HepG2 (cell line): ENCODE measurements around the gene SH3YL1. TPM values are rescaled to one million over a fixed set of nuclear protein-coding genes. Genes with fewer than 3 reads are reported as not detected.

Experiments
- CHD2 ChIP-seq: IDR thresholded peaks from 2 replicates; pipeline ENCODE4 v1.6.1; 2011; ENCODE audit warnings: low read depth, low read length, improper control_type of control experiment
- DNMT3B ChIP-seq: conservative IDR thresholded peaks from 2 replicates; pipeline ENCODE4 v1.6.1; 2016; ENCODE audit warnings: missing biosample characterization, control low read depth
- HMGA1 ChIP-seq: sonication (generic); formaldehyde crosslinking; conservative IDR thresholded peaks from 2 replicates; pipeline ENCODE4 v1.4.0; 2020; ENCODE audit warnings: missing genetic modification reagents
- HNRNPUL1 ChIP-seq: fragments of 200-400 bp; formaldehyde crosslinking; IDR thresholded peaks from 2 replicates; pipeline ENCODE4 v1.6.1; 2017; ENCODE audit warnings: low read depth, mild to moderate bottlenecking, low read length, moderate library complexity
- HOXD1 ChIP-seq: sonication (generic); formaldehyde crosslinking; IDR thresholded peaks from 2 replicates; pipeline ENCODE4 v1.5.0; 2020; ENCODE audit warnings: missing genetic modification reagents
- KDM1A ChIP-seq: IDR thresholded peaks from 2 replicates; pipeline ENCODE4 v1.6.1; 2016; ENCODE audit warnings: missing compliant biosample characterization
- SATB2 ChIP-seq: sonication (generic); formaldehyde crosslinking; IDR thresholded peaks from 2 replicates; pipeline ENCODE4 v1.5.0; 2020; ENCODE audit warnings: missing genetic modification reagents
- STAG1 ChIP-seq: sonication (generic); formaldehyde crosslinking; IDR thresholded peaks from 2 replicates; pipeline ENCODE4 v1.4.0; 2020; ENCODE audit warnings: missing genetic modification reagents
- TAF15 ChIP-seq: fragments of 200-400 bp; formaldehyde crosslinking; IDR thresholded peaks from one replicate; pipeline ENCODE4 v1.6.1; 2018; ENCODE audit warnings: mild to moderate bottlenecking, low read depth, low read length; ENCODE audit not compliant: poor library complexity, severe bottlenecking
- ZNF337 ChIP-seq: sonication (generic); formaldehyde crosslinking; IDR thresholded peaks from 2 replicates; pipeline ENCODE4 v1.5.1; 2020; ENCODE audit warnings: missing genetic modification reagents, low read depth, mild to moderate bottlenecking, borderline replicate concordance
- ZNF484 ChIP-seq: sonication (generic); formaldehyde crosslinking; IDR thresholded peaks from 2 replicates; pipeline ENCODE4 v1.5.1; 2020; ENCODE audit warnings: mild to moderate bottlenecking, low read depth, missing genetic modification reagents, borderline replicate concordance
- ZNF564 ChIP-seq: sonication (generic); formaldehyde crosslinking; IDR thresholded peaks from 2 replicates; pipeline ENCODE4 v1.8.1; 2023; ENCODE audit warnings: mild to moderate bottlenecking, missing genetic modification reagents
- ZSCAN12 ChIP-seq: sonication (generic); formaldehyde crosslinking; IDR thresholded peaks from 2 replicates; pipeline ENCODE4 v1.9.0; 2021; ENCODE audit warnings: mild to moderate bottlenecking, missing genetic modification reagents
- polyA plus RNA-seq, 8 experiments: library from polyadenylated mRNA; depleted of rRNA in 3 of 8; stranded (reverse) in 7 of 8; unstranded in 1 of 8; fragments of >200 nt; fragmentation: Illumina TruSeq in 4 of 8; extraction: Trizol in 4 of 8; gene quantifications; 2 replicates each; pipeline versions ENCODE4 v1.2.1 to v1.2.3, GENCODE V29; 2011 to 2016; ENCODE audit warnings: low read depth in 4 of 8, missing spikeins in 1 of 8, mixed read lengths in 1 of 8; ENCODE audit not compliant: insufficient read depth in 1 of 8
- total RNA-seq, 5 experiments: library from RNA; depleted of rRNA; stranded (reverse); fragments of >200 nt; fragmentation: Illumina TruSeq; extraction: Trizol; gene quantifications; 2 replicates each; pipeline ENCODE4 v1.2.3, GENCODE V29; 2016; ENCODE audit warnings: low read depth in 1 of 5
- TF ChIP-seq, protein P1 (sequence below): sonication (generic); formaldehyde crosslinking; IDR thresholded peaks from 2 replicates; pipeline ENCODE4 v1.9.0; 2021; ENCODE audit warnings: missing genetic modification reagents, borderline replicate concordance
- TF ChIP-seq, protein P2 (sequence below): sonication (generic); formaldehyde crosslinking; IDR thresholded peaks from 2 replicates; pipeline ENCODE4 v1.4.0; 2020; ENCODE audit warnings: mild to moderate bottlenecking, missing genetic modification reagents, borderline replicate concordance
- TF ChIP-seq, protein P3 (sequence below): sonication (generic); IDR thresholded peaks from 2 replicates; pipeline ENCODE4 v1.6.1; 2016; ENCODE audit warnings: low read depth, borderline replicate concordance
- TF ChIP-seq, protein P4 (sequence below): sonication (generic); formaldehyde crosslinking; IDR thresholded peaks from 2 replicates; pipeline ENCODE4 v1.5.0; 2020; ENCODE audit warnings: mild to moderate bottlenecking, missing genetic modification reagents
- TF ChIP-seq, protein P5 (sequence below): sonication (generic); formaldehyde crosslinking; IDR thresholded peaks from 2 replicates; pipeline ENCODE4 v1.4.0; 2020; ENCODE audit warnings: missing genetic modification reagents

The SH3YL1 gene
- total and polyA plus RNA-seq, 2 of the 13 experiments (the other 11 are each of a cell fraction or from before 2014, with no cell fraction given): 13.0 to 48.2 TPM

DNA sequence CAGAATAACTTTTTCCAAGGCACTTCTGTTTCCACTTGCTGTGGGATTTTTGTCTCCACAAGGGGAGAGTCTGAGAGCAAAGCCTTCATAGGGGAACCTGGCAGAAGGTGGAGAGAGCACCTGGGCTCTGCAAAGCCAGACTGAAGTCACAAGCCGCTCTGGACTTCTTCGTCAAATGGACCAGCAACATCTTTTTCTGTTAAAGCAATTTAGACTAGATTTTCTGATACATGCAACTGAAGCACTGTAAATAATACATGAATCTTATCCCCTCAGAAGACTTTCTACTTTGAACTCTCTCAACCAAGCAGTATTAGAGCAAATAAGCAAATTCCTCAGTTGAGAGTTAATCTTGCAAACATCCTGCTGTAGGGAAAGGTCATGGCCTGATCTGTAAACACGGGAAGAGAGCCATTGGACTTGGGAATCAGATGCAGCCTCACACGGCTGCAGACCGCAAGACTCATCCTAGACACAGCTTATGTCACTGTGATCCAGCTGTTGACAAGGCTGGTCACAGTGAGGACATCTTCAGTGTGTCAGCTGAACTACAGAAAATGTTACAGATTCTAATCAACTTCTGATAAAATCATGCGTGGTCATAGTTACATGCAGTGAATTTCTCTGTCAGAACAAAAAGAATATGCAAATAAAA, 3.2 kb downstream of the SH3YL1 start (continued):
- TF ChIP-seq TAF15 (no peak), HMGA1 (no peak), DNMT3B (CRISPR knock-in tag) (peak; percentile 79; the same call in 1 of the 2 replicates), ZSCAN12 (CRISPR knock-in tag) (peak; percentile 57; the same call in 1 of the 2 replicates), HOXD1 (peak; percentile 97), CHD2 (peak; percentile 58; the same call in 1 of the 2 replicates), SATB2 (peak; percentile 66), STAG1 (CRISPR knock-in tag) (peak; percentile 58), ZNF337 (peak; percentile 95; the same call in 1 of the 2 replicates), ZNF564 (CRISPR knock-in tag) (peak; percentile 45; the same call in 1 of the 2 replicates), KDM1A (CRISPR knock-in tag) (peak; percentile 92), ZNF484 (no peak), HNRNPUL1 (no peak)
- TF ChIP-seq, protein P1, sequence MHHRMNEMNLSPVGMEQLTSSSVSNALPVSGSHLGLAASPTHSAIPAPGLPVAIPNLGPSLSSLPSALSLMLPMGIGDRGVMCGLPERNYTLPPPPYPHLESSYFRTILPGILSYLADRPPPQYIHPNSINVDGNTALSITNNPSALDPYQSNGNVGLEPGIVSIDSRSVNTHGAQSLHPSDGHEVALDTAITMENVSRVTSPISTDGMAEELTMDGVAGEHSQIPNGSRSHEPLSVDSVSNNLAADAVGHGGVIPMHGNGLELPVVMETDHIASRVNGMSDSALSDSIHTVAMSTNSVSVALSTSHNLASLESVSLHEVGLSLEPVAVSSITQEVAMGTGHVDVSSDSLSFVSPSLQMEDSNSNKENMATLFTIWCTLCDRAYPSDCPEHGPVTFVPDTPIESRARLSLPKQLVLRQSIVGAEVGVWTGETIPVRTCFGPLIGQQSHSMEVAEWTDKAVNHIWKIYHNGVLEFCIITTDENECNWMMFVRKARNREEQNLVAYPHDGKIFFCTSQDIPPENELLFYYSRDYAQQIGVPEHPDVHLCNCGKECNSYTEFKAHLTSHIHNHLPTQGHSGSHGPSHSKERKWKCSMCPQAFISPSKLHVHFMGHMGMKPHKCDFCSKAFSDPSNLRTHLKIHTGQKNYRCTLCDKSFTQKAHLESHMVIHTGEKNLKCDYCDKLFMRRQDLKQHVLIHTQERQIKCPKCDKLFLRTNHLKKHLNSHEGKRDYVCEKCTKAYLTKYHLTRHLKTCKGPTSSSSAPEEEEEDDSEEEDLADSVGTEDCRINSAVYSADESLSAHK (CRISPR knock-in tag): peak; percentile 41; the same call in 1 of the 2 replicates
- TF ChIP-seq, protein P2, sequence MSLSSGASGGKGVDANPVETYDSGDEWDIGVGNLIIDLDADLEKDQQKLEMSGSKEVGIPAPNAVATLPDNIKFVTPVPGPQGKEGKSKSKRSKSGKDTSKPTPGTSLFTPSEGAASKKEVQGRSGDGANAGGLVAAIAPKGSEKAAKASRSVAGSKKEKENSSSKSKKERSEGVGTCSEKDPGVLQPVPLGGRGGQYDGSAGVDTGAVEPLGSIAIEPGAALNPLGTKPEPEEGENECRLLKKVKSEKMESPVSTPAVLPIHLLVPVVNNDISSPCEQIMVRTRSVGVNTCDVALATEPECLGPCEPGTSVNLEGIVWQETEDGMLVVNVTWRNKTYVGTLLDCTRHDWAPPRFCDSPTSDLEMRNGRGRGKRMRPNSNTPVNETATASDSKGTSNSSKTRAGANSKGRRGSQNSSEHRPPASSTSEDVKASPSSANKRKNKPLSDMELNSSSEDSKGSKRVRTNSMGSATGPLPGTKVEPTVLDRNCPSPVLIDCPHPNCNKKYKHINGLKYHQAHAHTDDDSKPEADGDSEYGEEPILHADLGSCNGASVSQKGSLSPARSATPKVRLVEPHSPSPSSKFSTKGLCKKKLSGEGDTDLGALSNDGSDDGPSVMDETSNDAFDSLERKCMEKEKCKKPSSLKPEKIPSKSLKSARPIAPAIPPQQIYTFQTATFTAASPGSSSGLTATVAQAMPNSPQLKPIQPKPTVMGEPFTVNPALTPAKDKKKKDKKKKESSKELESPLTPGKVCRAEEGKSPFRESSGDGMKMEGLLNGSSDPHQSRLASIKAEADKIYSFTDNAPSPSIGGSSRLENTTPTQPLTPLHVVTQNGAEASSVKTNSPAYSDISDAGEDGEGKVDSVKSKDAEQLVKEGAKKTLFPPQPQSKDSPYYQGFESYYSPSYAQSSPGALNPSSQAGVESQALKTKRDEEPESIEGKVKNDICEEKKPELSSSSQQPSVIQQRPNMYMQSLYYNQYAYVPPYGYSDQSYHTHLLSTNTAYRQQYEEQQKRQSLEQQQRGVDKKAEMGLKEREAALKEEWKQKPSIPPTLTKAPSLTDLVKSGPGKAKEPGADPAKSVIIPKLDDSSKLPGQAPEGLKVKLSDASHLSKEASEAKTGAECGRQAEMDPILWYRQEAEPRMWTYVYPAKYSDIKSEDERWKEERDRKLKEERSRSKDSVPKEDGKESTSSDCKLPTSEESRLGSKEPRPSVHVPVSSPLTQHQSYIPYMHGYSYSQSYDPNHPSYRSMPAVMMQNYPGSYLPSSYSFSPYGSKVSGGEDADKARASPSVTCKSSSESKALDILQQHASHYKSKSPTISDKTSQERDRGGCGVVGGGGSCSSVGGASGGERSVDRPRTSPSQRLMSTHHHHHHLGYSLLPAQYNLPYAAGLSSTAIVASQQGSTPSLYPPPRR (CRISPR knock-in tag): peak; percentile 98
- TF ChIP-seq, protein P3, sequence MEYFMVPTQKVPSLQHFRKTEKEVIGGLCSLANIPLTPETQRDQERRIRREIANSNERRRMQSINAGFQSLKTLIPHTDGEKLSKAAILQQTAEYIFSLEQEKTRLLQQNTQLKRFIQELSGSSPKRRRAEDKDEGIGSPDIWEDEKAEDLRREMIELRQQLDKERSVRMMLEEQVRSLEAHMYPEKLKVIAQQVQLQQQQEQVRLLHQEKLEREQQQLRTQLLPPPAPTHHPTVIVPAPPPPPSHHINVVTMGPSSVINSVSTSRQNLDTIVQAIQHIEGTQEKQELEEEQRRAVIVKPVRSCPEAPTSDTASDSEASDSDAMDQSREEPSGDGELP: peak; percentile 100
- TF ChIP-seq, protein P4, sequence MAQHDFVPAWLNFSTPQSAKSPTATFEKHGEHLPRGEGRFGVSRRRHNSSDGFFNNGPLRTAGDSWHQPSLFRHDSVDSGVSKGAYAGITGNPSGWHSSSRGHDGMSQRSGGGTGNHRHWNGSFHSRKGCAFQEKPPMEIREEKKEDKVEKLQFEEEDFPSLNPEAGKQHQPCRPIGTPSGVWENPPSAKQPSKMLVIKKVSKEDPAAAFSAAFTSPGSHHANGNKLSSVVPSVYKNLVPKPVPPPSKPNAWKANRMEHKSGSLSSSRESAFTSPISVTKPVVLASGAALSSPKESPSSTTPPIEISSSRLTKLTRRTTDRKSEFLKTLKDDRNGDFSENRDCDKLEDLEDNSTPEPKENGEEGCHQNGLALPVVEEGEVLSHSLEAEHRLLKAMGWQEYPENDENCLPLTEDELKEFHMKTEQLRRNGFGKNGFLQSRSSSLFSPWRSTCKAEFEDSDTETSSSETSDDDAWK: no peak
- TF ChIP-seq, protein P5, sequence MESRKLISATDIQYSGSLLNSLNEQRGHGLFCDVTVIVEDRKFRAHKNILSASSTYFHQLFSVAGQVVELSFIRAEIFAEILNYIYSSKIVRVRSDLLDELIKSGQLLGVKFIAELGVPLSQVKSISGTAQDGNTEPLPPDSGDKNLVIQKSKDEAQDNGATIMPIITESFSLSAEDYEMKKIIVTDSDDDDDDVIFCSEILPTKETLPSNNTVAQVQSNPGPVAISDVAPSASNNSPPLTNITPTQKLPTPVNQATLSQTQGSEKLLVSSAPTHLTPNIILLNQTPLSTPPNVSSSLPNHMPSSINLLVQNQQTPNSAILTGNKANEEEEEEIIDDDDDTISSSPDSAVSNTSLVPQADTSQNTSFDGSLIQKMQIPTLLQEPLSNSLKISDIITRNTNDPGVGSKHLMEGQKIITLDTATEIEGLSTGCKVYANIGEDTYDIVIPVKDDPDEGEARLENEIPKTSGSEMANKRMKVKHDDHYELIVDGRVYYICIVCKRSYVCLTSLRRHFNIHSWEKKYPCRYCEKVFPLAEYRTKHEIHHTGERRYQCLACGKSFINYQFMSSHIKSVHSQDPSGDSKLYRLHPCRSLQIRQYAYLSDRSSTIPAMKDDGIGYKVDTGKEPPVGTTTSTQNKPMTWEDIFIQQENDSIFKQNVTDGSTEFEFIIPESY: peak; percentile 90
